NCI-H2171 treated with DMSO at 0.1 percent for 48 hours (cell line): ENCODE measurements around the gene MYO7B.

Experiments
- DNase-seq: peaks from one replicate; lab custom pipeline; 2025; lab: John Stamatoyannopoulos, UW

The MYO7B gene

DNA sequence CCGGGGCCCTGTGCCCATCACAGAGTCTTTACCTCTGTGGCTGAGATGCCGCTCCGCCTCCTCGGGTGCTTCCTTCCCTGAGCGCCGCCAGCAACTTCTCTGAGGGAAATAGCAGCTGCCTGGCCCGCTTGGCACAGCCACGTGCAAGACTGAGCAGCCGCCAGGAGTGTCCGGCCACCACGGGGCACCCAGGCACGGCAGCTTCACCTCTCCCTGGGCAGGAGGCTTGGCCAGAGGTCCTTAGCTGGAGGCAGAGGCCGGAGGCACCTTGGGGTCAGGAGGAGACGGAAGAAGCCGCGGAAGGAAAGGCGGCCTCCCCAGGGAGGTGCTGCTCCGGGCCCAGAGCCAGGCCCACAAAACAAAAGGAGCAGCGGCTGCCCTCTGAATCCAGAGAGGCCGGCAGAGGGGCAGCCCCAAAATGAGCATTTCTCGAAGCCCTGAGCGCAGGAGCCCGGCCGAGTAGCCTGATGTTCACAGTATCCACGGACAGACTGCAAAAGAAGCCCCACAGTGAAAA lies 145.9 kb downstream of the MYO7B start:
- DNase-seq = no peak

GRCh38 chr2:127681976-127682857 lies 146.7 kb downstream of the MYO7B start:
- no peak for DNase-seq

DNA sequence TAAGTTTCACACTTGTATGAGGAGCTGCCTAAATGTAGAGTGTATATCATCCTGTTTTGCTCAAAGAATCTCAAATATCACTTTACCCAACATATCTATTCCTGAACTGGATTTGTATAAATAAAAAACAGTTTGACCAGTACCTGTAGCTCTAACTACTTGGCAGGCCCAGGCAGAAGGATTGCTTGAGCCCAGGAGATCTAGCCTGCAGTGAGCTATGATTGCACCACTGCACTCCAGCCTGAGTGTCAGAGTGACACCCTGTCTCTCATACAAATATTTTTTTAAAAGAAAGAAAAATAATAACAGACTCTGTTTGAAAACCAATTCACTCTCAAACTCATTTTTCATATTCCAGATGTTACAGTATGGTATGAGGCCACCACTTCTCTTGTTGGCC lies 147.6 kb downstream of the MYO7B start:
- DNase-seq = no peak

DNA sequence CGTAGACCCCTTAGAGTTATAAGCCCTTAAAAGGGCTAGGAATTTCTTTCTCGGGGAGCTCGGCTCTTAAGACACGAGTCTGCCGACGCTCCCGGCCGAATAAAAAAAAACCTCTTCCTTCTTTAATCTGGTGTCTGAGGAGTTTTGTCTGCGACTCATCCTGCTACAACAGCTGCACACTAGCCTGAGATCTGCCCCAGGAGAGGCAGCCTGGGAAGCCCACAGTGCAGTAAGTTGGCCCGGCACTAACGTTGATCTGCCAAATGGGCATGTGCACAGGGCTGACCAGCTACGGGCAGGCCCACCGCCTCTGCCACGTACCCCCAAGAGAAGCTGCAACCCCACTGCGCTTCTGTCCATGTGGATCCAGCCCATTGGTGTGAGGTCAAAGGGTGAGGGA lies 148.3 kb downstream of the MYO7B start:
- DNase-seq = no peak

GRCh38 chr2:127685410-127686080 lies 150.1 kb downstream of the MYO7B start:
- DNase-seq = no peak
